HG02973 (cell line): ENCODE results near the gene SKP1.

ENCODE experiments used
- ATAC-seq: cut with Tn5 transposase; IDR thresholded peaks from one replicate; pipeline ENCODE4 v1.9.1; 2021; ENCODE audit warnings: moderate library complexity; ENCODE audit not compliant: unreplicated experiment

Gene SKP1

DNA sequence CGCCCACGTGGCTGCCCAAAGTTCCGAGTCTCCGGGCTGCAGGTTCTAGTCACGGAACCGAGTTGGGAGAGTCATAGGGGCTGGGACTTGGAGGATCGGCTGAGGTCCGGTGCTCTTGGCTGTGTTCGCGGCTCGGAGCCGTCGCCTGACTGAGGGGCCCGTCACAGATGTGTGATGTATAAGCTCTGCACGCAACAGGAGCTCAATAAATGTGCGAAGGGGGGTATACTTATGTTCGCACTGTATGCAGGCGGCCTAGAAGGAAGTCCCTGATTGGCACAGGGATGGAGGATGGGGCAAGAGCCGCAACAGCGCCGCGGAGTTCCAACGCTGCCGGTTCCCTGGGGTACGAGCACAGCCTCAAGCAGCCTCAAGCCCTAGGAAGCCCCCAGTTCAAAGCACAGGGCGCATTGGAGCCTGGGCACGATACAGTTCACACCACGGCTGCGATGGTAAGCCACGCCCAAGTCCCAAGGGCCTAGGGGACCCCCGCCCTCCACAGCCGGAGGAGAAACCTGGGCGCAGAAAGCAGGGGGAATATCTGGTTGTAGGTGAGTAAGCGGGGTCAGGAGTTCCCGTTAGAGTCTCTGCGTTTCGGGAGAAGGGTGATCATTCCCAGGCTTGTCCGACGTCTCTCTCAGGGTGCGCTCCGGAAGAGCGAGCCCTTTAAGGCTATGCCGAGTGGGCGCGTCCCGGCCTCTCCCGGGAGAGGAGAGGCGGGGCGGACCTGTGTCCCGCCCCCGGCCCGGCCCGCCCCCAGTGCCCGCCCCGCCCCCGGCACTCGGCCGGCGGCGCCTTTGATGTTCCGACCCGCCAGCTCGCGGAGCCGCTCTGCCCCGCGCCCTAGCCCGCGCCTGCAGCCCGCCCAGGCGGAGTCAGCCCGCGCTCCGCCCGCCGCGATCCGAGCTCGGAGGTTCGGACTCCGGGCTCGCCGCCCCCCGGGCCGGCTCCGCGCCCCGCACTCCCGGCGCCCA, 62.6 kb downstream of the SKP1 start, which contains the start of gene TCF7:
TSS of gene TCF7 (plus strand) at position 780 of the 974 bp plus-strand sequence. CDS start 226 bp downstream, outside the sequence.
- ATAC-seq: peak; percentile 61

DNA sequence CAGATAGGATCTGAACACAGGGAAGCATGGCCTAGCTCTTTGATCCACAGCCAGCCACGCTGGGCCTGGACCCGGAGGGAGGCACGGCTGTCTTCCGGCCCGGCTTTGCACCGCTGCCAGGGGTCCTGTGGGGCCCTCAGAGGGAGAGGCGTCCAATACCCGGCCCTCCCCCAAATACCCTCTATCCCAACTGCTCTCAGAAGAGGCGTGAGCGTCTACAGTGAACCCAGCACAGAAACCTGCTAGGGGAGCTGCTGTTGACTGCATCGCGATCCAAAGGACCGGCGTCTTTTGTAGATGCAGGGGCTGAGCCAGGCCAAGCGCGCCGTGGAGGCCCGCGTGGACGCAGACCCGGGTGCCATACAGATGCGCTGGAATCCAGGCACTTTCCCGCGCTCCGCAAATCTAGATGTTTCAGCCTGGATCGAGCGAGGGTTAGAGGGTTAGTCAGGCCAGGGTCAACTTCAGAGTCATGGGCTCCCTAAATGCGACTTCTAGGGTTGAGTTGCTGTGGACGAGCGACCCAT, 63.3 kb downstream of the SKP1 start:
- no peak for ATAC-seq

DNA sequence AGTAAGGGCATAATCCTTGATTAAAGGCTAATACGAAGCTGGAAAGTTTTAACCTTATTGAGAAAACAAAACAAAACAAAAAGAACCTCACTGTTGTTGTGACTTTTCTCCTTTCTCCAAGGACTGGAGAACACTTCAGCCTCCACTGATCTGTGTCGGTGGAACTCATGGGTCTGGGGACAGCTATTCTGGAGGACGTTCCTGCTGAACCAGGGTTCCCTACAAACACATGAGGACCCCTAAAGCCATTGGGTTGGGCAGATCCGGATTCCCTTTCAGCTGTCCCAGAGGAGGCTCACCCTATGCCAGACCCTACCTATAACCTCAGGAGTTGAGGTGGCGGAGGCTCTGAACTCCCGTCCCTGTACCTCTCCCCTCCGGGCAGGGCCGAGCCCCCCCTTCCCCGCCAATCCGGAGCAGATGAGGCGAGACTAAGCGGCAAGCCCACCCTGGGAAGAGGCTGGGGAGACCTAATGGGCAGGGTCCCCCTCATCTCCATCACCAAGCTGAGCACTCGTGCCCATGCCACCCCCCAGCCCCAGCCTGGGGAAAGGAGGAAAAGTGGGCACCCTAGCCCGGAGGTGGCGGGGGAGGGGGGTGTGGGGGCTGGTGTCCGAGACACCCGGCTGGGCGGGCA, 63.9 kb downstream of the SKP1 start:
- no peak for ATAC-seq

DNA sequence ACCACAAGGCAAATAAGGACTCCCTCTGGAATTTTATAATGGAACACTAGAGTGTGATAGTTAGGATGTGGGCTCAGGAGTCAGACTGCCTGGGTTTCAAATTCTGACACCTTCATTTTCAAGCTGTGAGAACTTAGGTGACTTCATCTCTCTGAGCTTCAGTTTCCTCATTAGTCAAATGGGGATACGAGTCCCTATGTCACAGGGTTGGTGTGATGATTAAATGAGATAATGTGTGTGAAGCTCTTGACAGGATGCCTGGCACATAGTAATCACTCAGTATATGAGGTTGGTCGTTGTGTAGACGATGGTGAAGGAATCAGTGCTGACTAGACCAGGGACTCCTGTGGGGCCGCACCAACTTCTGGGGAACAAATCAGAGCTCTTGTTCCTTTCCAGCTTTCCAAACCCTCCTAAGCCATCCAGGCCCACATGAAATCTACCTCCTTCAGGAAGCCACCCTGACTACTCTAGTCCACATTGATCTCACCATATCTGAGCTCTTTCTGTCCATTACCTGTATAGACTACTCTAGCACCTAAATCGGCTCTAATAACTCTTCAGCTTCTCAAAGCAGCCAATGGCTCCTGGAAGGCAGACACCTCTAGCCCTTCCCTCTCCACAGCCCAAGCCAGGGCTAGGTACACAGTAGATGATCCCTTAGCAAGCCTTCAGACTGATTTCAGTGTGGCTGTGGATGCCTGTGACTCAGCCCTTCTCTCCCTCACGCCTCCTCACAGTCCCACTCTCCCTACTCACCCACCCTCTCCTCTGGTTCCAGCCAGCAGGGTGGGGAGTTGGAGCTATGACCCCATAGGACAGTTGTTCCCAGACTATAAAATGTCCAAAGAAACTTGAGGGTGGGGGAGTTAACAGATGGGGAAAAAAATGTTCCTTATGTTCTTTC, 64.8 kb downstream of the SKP1 start:
- no peak for ATAC-seq

DNA sequence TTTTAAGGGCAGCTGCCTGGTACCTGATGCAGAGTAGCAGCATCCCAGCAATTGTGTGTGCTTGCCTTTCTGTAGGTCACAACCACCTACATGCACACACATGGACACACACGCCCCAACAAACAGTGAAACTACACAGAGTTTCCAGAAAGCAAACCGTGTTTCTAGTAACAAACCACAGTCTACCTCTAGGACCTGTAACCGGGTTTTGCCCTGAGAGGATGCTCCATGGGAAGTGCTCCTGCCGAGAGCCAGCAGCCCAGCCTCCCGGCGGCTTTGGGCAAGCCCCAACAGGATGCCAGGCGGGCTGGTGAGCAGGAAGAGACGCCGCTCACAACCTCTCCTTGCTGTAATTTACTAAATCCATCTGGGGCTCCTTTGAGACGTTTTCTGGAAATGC, 66.4 kb downstream of the SKP1 start:
- ATAC-seq: no peak

DNA sequence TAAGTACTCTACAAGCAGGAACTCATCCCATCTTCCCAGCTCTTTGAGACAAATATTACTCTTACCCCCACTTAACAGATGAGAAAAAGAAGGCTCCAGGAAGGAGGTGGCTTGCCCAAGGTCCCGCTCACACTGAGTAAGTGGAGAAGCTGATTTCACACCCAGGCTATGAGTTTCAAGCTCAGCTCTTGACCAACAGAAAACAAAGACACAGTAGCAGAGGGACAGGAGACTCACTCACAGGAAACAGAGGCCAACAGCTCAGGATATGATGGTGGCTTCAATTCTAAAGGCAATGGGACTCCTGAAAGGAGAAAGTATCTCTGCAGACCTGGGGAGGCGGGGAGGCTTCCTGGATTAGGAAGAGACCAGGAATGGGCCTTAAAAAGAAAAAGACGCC, 69.0 kb downstream of the SKP1 start:
- no peak for ATAC-seq

DNA sequence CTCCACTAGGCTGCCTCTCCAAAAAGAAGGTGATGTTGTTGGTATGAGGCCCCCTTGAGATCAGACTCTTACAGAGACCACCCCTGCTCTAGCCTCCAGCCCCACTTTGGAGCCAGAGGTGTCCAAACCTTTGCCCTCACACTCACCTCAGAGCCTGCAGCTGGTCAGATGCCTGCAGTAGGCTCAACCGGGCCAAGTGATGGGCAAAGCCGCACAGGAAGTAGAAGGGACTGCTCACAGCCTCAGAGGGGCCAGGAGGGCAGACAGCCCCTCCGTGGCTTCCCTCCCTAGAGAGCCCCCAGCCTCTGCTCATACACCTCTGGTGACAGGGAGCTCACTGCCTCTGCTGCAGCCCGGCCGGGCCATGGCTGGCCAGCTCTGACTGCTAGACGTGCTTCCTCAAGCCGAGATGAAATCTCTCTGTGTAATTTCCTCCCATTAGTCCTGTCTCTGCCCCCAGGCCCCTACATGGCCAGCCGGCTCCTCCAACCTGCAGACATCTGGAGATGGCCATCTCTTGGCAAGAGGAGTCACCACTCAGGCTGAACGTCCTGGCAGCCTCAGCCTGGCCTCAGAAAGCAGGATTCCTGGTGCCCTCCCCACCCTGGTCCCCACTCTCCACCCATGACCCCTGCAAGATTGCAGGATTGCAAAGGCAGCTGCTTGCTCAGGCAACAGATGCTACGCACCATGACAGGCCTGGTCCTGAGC, 69.6 kb downstream of the SKP1 start:
- ATAC-seq: no peak

DNA sequence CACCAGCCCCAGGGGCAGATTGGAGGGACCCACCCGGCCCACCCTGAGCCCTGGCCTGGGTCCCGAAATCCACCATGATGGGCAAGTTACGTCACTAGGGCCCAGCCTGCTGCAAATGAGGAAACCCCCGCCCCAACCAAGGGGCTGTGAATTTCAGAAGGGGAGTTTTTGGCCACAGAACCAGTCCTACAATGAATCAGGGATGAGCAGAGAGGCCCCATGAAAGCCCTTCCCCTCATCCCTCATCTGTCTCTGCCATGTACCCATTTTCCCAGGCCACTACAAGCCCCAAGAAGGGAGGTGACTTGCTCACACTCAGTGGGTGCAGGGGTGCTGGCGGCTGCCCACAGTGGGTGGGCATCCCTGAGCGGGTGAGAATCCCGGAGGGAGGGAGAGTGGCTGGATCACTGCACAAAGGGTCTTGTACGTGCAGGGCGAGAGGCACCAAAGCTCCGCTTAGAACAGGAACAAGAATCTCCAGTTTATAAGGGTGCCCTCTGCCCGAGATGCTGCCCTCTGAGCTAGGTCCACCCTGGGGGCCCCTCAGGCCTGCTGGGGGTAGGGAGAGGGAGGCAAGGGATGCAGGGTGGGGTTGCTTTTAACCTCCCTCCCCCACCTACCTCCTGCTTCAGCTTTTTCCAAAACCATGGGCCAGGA, 72.6 kb downstream of the SKP1 start:
- ATAC-seq: no peak

DNA sequence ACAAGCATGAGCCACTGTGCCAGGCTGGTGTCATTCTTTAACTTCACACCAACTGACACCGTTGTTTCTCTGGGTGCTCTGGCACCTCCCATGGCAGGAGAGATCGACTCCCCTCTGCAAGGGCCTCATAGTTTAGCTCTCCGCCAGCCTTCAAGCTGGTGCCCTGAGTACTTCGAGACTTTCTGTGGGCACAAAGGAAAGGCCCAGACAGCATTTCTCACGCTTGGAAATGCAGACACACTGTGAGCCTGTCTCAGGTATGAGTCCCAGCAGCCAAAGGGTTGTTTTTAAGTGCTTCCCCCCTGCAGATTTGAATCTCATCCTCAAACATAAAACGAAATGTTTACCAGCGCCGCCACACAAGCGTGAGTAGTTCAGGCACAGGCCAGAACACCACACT, 73.4 kb downstream of the SKP1 start:
- ATAC-seq: no peak

DNA sequence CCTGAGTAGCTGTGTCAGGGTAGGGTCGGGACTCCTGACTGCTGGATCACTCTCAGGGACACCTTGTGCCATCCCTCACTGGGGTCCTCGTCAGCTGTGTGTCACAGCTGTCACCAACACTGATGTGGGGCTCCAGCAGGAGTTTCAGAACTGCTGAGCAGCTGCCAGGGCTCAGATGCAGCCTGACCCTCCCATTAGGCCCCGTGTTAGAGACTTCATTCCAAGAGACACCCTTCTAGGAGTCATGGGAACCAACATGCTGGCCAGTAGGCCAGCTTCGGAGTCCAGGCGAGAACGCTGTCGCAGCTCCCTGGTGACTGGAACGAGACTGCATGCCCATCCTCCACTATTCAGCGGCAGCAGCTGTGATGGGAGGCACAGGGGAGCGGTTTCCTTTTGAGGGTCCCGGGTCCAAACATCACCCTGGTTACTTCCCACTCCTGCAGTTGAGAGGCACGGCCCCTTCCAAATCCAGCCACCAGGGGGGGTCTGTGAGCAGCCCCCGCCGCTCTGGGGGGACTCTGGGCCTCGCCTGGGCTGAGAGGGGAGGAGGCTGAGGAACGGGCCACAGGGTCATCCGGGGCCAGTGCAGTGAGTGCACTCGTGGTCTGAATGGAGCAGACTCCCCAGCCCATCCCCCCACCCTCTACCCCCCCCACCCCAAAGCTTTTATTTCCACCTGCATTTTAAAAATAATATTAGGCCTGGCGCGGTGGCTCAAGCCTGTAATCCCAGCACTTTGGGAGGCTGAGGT, 74.9 kb downstream of the SKP1 start:
- ATAC-seq: no peak

DNA sequence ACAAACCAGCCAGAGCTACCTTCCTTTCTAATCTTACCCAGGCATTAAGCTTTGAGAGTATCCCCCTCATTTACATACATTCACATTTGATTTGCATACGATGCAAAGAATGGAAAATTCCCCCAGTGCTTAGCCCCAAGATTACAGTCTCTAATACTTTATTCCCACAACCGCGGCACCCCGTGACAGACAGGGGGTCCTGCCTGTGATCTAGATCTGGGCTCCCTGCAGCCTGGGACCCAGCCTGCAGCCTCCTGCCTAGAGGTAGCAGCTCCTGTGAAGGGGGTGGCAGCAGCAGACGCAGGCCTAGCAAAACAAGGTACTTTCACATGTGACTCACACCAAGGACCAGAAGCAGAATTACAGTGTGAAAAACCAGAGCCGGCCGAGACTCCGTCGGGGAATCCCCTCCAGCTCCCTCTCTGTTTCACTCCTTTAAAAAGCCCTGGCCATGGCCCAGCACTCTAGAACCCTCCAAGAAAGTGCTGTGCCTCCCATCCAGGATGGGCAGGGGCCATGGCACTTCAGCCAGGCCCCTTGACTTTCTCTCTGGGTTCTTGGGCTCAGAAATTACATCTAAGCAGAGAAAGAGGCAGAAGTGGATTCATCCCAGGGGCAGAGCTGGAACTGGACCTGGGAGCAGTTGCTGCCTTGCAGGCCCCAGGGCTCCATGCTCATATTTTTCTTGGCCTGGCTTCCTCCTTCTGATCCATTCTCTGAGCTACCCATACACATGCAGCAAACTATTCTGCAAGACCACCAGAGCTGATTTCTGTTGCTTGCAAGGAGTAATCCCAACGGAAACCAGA, 76.3 kb downstream of the SKP1 start:
- ATAC-seq: peak; percentile 82

DNA sequence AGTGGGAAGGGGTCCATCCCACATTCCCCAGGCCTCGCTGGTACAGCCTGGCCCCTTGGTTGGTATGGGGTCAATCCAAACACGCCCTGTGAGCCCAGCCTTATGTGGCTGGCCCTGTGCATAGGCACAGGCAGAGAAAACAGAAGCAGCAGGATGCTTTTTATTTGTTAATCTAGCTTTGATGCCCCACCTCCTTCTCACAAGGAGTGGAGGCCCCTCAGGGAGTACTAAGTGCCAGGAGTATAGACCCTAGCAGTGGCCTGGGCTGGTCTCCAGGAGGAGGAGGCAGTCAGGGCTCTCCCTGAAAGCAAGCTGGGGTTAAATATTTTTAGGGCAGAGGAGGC, 76.8 kb downstream of the SKP1 start:
- no peak for ATAC-seq

DNA sequence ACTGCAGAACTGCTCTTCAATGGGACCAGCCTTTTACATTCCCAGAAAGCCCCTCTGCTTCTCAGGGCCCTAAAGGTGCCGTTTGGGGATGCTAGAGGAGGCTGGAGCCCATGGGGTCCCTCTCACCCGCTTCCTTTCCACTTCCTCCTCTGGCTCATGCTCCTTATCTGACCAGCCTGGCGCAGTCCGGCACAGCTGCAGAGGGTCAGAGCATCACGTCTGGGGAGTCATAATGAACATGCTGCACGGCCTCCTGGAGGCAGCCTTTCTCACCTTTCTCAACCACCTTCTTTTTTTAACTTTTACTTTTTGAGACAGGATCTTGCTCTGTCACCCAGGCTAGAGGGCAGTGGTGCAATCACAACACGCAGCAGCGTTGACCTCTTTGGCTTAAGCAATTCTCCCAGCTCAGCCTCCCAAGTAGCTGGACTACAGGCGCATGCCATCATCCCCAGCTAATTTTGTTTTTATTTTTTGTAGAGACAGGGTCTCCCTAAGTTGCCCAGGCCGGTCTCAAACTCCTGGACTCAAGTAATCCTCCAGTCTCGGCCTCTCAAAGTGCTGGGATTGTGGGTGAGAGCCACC, 77.4 kb downstream of the SKP1 start:
- peak; percentile 27 for ATAC-seq
